ENCODE data around the gene RABGAP1L. TPM values are rescaled to one million over a fixed set of nuclear protein-coding genes. Genes with fewer than 3 reads are reported as not detected.
"Not testable (repeated sequence)": the region's sequence is repeated elsewhere in the genome, so short reads cannot be mapped to it uniquely, and the experiment has no call there.

The RABGAP1L gene
- total RNA-seq, 1 donor from 2014 or later, result 79.2 TPM

GRCh38 chr1:174877208-174877673, 717.9 kb downstream of the RABGAP1L start:
- no peak for DNase-seq (ENCODE audit: low read depth)

GRCh38 chr1:174880171-174880570, 720.9 kb downstream of the RABGAP1L start:
- no peak for DNase-seq (ENCODE audit: low read depth)

- peak; percentile 36 for DNase-seq (ENCODE audit: low read depth)
Measured at GRCh38 chr1:174883409-174883808, 724.1 kb downstream of the RABGAP1L start.

- no peak for DNase-seq (ENCODE audit: low read depth)
Measured at GRCh38 chr1:174884038-174884437, 724.7 kb downstream of the RABGAP1L start.

GRCh38 chr1:174884566-174884965, 725.2 kb downstream of the RABGAP1L start:
- DNase-seq (ENCODE audit: low read depth), result no peak

GRCh38 chr1:174890024-174890423, 730.7 kb downstream of the RABGAP1L start:
- DNase-seq (ENCODE audit: low read depth), result no peak

GRCh38 chr1:174892016-174892415, 732.7 kb downstream of the RABGAP1L start:
- DNase-seq (ENCODE audit: low read depth), result no peak

- DNase-seq (ENCODE audit: low read depth), result peak; percentile 47
Measured at GRCh38 chr1:174894117-174894762, 734.9 kb downstream of the RABGAP1L start.

- not testable (repeated sequence) for DNase-seq (ENCODE audit: low read depth)
Measured at GRCh38 chr1:174895610-174896009, 736.3 kb downstream of the RABGAP1L start.

- no peak for DNase-seq (ENCODE audit: low read depth)
Measured at GRCh38 chr1:174898102-174898797, 738.9 kb downstream of the RABGAP1L start.

GRCh38 chr1:174900317-174900716, 741.0 kb downstream of the RABGAP1L start:
- DNase-seq (ENCODE audit: low read depth), result no peak

GRCh38 chr1:174902531-174903099, 743.3 kb downstream of the RABGAP1L start:
- peak; percentile 73 for DNase-seq (ENCODE audit: low read depth)

GRCh38 chr1:174911606-174912005, 752.3 kb downstream of the RABGAP1L start:
- DNase-seq (ENCODE audit: low read depth), result no peak

GRCh38 chr1:174912264-174912663, 752.9 kb downstream of the RABGAP1L start:
- DNase-seq (ENCODE audit: low read depth), result no peak

GRCh38 chr1:174913225-174913903, 754.0 kb downstream of the RABGAP1L start:
- DNase-seq (ENCODE audit: low read depth), result no peak

- no peak for DNase-seq (ENCODE audit: low read depth)
Measured at GRCh38 chr1:174914991-174915390, 755.7 kb downstream of the RABGAP1L start.

- DNase-seq (ENCODE audit: low read depth), result no peak
Measured at GRCh38 chr1:174916846-174917245, 757.5 kb downstream of the RABGAP1L start.

GRCh38 chr1:174920093-174920492, 760.8 kb downstream of the RABGAP1L start:
- DNase-seq (ENCODE audit: low read depth), result no peak

GRCh38 chr1:174922121-174922520, 762.8 kb downstream of the RABGAP1L start:
- no peak for DNase-seq (ENCODE audit: low read depth)

- DNase-seq (ENCODE audit: low read depth), result no peak
Measured at GRCh38 chr1:174923820-174924219, 764.5 kb downstream of the RABGAP1L start.

- DNase-seq (ENCODE audit: low read depth), result no peak
Measured at GRCh38 chr1:174928541-174928940, 769.2 kb downstream of the RABGAP1L start.

- DNase-seq (ENCODE audit: low read depth), result no peak
Measured at GRCh38 chr1:174931214-174931613, 771.9 kb downstream of the RABGAP1L start.

Data from renal cortical epithelial cell (primary cell).